HepG2 (cell line): Measurements from ENCODE around the gene DCAF6. TPM values are rescaled to one million over a fixed set of nuclear protein-coding genes. Genes with fewer than 3 reads are reported as not detected.

Source experiments
- ARNTL ChIP-seq: sonication (generic); formaldehyde crosslinking; IDR thresholded peaks from 2 replicates; pipeline ENCODE4 v1.4.0; 2020; ENCODE audit warnings: mild to moderate bottlenecking, missing genetic modification reagents
- CBX2 ChIP-seq, 2 experiments: fragments of 200-600 bp in 1 of 2; sonication (generic); formaldehyde crosslinking in 1 of 2; IDR thresholded peaks; 2 replicates each; pipeline versions ENCODE4 v1.7.0 to v1.8.1; 2018 to 2022; ENCODE audit warnings: low read depth in 2 of 2, low read length in 1 of 2, mild to moderate bottlenecking in 1 of 2, missing genetic modification reagents in 1 of 2
- GTF3A ChIP-seq: sonication (generic); formaldehyde crosslinking; conservative IDR thresholded peaks from 2 replicates; pipeline ENCODE4 v1.4.0; 2020; ENCODE audit warnings: mild to moderate bottlenecking, missing genetic modification reagents
- HMG20B ChIP-seq: conservative IDR thresholded peaks from 2 replicates; pipeline ENCODE4 v1.6.1; 2016; ENCODE audit warnings: missing genetic modification reagents, missing compliant biosample characterization
- HNRNPL ChIP-seq: fragments of 200-400 bp; formaldehyde crosslinking; IDR thresholded peaks from 2 replicates; pipeline ENCODE4 v1.6.1; 2017; ENCODE audit warnings: mild to moderate bottlenecking, low read depth, low read length
- HOXA7 ChIP-seq: sonication (generic); formaldehyde crosslinking; IDR thresholded peaks from 2 replicates; pipeline ENCODE4 v1.8.1; 2022; ENCODE audit warnings: mild to moderate bottlenecking, missing genetic modification reagents, moderate library complexity
- KLF12 ChIP-seq: sonication (generic); formaldehyde crosslinking; IDR thresholded peaks from 2 replicates; pipeline ENCODE4 v1.4.0; 2020; ENCODE audit warnings: missing genetic modification reagents, borderline replicate concordance
- KLF16 ChIP-seq, 2 experiments: sonication (generic) in 1 of 2; formaldehyde crosslinking in 1 of 2; IDR thresholded peaks; 2 replicates each; pipeline versions ENCODE4 v1.6.1 to v1.8.0; 2016 to 2023; ENCODE audit warnings: missing genetic modification reagents in 2 of 2, missing compliant biosample characterization in 1 of 2
- MEIS2 ChIP-seq: sonication (generic); formaldehyde crosslinking; IDR thresholded peaks from 2 replicates; pipeline ENCODE4 v1.9.0; 2021; ENCODE audit warnings: mild to moderate bottlenecking, missing genetic modification reagents
- MXD4 ChIP-seq: IDR thresholded peaks from 2 replicates; pipeline ENCODE4 v1.6.1; 2016; ENCODE audit warnings: mild to moderate bottlenecking, missing biosample characterization, missing genetic modification reagents
- PITX1 ChIP-seq: sonication (generic); formaldehyde crosslinking; IDR thresholded peaks from 2 replicates; pipeline ENCODE4 v1.5.1; 2020; ENCODE audit warnings: mild to moderate bottlenecking, missing genetic modification reagents
- PRDM15 ChIP-seq: sonication (generic); formaldehyde crosslinking; IDR thresholded peaks from 2 replicates; pipeline ENCODE4 v1.4.0; 2020; ENCODE audit warnings: missing genetic modification reagents
- RBAK ChIP-seq: sonication (generic); formaldehyde crosslinking; IDR thresholded peaks from 2 replicates; pipeline ENCODE4 v1.5.1; 2020; ENCODE audit warnings: mild to moderate bottlenecking, missing genetic modification reagents
- SALL1 ChIP-seq: sonication (generic); formaldehyde crosslinking; IDR thresholded peaks from 2 replicates; pipeline ENCODE4 v1.8.0; 2022; ENCODE audit warnings: mild to moderate bottlenecking, missing genetic modification reagents
- TARDBP ChIP-seq: sonication (generic); formaldehyde crosslinking; IDR thresholded peaks from 2 replicates; pipeline ENCODE4 v1.8.0; 2022; ENCODE audit warnings: mild to moderate bottlenecking, missing genetic modification reagents
- YEATS4 ChIP-seq: sonication (generic); formaldehyde crosslinking; IDR thresholded peaks from 2 replicates; pipeline ENCODE4 v1.4.0; 2020; ENCODE audit warnings: missing genetic modification reagents, borderline replicate concordance
- ZBTB1 ChIP-seq: sonication (generic); formaldehyde crosslinking; IDR thresholded peaks from 2 replicates; pipeline ENCODE4 v1.4.0; 2020; ENCODE audit warnings: missing genetic modification reagents, borderline replicate concordance
- ZMYM4 ChIP-seq: sonication (generic); formaldehyde crosslinking; IDR thresholded peaks from 2 replicates; pipeline ENCODE4 v1.8.1; 2023; ENCODE audit warnings: mild to moderate bottlenecking, missing genetic modification reagents
- ZNF235 ChIP-seq: sonication (generic); formaldehyde crosslinking; IDR thresholded peaks from 2 replicates; pipeline ENCODE4 v1.8.1; 2023; ENCODE audit warnings: mild to moderate bottlenecking, missing genetic modification reagents, borderline replicate concordance
- ZNF292 ChIP-seq: sonication (generic); formaldehyde crosslinking; IDR thresholded peaks from 2 replicates; pipeline ENCODE4 v1.8.1; 2022; ENCODE audit warnings: mild to moderate bottlenecking, low read depth, missing genetic modification reagents, borderline replicate concordance
- ZNF468 ChIP-seq: sonication (generic); formaldehyde crosslinking; IDR thresholded peaks from 2 replicates; pipeline ENCODE4 v1.8.0; 2022; ENCODE audit warnings: mild to moderate bottlenecking, moderate library complexity, missing genetic modification reagents
- ZNF552 ChIP-seq: sonication (generic); formaldehyde crosslinking; IDR thresholded peaks from 2 replicates; pipeline ENCODE4 v1.9.0; 2022; ENCODE audit warnings: missing genetic modification reagents, mild to moderate bottlenecking, borderline replicate concordance
- ZNF703 ChIP-seq: sonication (generic); formaldehyde crosslinking; IDR thresholded peaks from 2 replicates; pipeline ENCODE4 v1.5.1; 2020; ENCODE audit warnings: missing genetic modification reagents, mild to moderate bottlenecking, moderate library complexity, borderline replicate concordance
- ZNF720 ChIP-seq: sonication (generic); formaldehyde crosslinking; IDR thresholded peaks from 2 replicates; pipeline ENCODE4 v1.4.0; 2020; ENCODE audit warnings: missing genetic modification reagents
- ZNF879 ChIP-seq: sonication (generic); formaldehyde crosslinking; IDR thresholded peaks from 2 replicates; pipeline ENCODE4 v1.8.1; 2023; ENCODE audit warnings: missing genetic modification reagents
- polyA plus RNA-seq, 8 experiments: library from polyadenylated mRNA; depleted of rRNA in 3 of 8; stranded (reverse) in 7 of 8; unstranded in 1 of 8; fragments of >200 nt; fragmentation: Illumina TruSeq in 4 of 8; extraction: Trizol in 4 of 8; gene quantifications; 2 replicates each; pipeline versions ENCODE4 v1.2.1 to v1.2.3, GENCODE V29; 2011 to 2016; ENCODE audit warnings: low read depth in 4 of 8, missing spikeins in 1 of 8, mixed read lengths in 1 of 8; ENCODE audit not compliant: insufficient read depth in 1 of 8
- total RNA-seq, 5 experiments: library from RNA; depleted of rRNA; stranded (reverse); fragments of >200 nt; fragmentation: Illumina TruSeq; extraction: Trizol; gene quantifications; 2 replicates each; pipeline ENCODE4 v1.2.3, GENCODE V29; 2016; ENCODE audit warnings: low read depth in 1 of 5
- TF ChIP-seq, protein P1 (sequence below): sonication (generic); formaldehyde crosslinking; IDR thresholded peaks from 2 replicates; pipeline ENCODE4 v1.9.0; 2021; ENCODE audit warnings: missing genetic modification reagents, mild to moderate bottlenecking, borderline replicate concordance

Gene DCAF6
- total and polyA plus RNA-seq, 2 of the 13 experiments (the other 11 are each of a cell fraction or from before 2014, with no cell fraction given), result 24.7 to 33.7 TPM

- no peak for TF ChIP-seq PRDM15 (CRISPR knock-in tag)
- TF ChIP-seq RBAK (CRISPR knock-in tag), result no peak
- no peak for TF ChIP-seq ZNF235 (CRISPR knock-in tag)
- TF ChIP-seq ZNF703 (CRISPR knock-in tag), result no peak
- TF ChIP-seq ZNF468 (CRISPR knock-in tag), result no peak
- no peak for TF ChIP-seq KLF16 (CRISPR knock-in tag; IDR thresholded peaks at IDR 0.05)
- peak; percentile 80 for TF ChIP-seq SALL1
- 0 out of 2 replicates have a peak, but pooled peaks have one; percentile 38 for TF ChIP-seq ZNF552 (CRISPR knock-in tag)
- no peak for TF ChIP-seq GTF3A
- TF ChIP-seq ZNF879, result no peak
- TF ChIP-seq HMG20B (CRISPR knock-in tag), result no peak
- peak; percentile 31; the same call in 1 of the 2 replicates for TF ChIP-seq YEATS4
- peak; percentile 80 for TF ChIP-seq ZMYM4 (CRISPR knock-in tag)
- TF ChIP-seq ARNTL (CRISPR knock-in tag), result no peak
- TF ChIP-seq, protein P1, sequence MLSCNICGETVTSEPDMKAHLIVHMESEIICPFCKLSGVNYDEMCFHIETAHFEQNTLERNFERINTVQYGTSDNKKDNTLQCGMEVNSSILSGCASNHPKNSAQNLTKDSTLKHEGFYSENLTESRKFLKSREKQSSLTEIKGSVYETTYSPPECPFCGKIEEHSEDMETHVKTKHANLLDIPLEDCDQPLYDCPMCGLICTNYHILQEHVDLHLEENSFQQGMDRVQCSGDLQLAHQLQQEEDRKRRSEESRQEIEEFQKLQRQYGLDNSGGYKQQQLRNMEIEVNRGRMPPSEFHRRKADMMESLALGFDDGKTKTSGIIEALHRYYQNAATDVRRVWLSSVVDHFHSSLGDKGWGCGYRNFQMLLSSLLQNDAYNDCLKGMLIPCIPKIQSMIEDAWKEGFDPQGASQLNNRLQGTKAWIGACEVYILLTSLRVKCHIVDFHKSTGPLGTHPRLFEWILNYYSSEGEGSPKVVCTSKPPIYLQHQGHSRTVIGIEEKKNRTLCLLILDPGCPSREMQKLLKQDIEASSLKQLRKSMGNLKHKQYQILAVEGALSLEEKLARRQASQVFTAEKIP (CRISPR knock-in tag), result no peak
- no peak for TF ChIP-seq TARDBP (CRISPR knock-in tag)
- 0 out of 2 replicates have a peak, but pooled peaks have one; percentile 44 for TF ChIP-seq MXD4
- TF ChIP-seq ZNF720 (CRISPR knock-in tag), result no peak
- no peak for TF ChIP-seq HNRNPL
- TF ChIP-seq ZBTB1 (CRISPR knock-in tag), result no peak
- no peak for TF ChIP-seq CBX2 (IDR thresholded peaks at IDR 0.05; ENCODE audit: low read depth, low read length)
- TF ChIP-seq CBX2 (CRISPR knock-in tag; IDR thresholded peaks at IDR 0.05; ENCODE audit: low read depth), result no peak
- peak; percentile 60; the same call in 1 of the 2 replicates for TF ChIP-seq ZNF292 (CRISPR knock-in tag)
- no peak for TF ChIP-seq KLF12
- no peak for TF ChIP-seq MEIS2
- TF ChIP-seq HOXA7 (CRISPR knock-in tag), result no peak
- 0 out of 2 replicates have a peak, but pooled peaks have one; percentile 31 for TF ChIP-seq PITX1
These were observed 19.5 kb upstream of the DCAF6 start (continued) for GRCh38 chr1:167916766-167917511.
